GM19328 (cell line): ENCODE data around the gene TOR1AIP2.

ENCODE experiments used
- ATAC-seq: cut with Tn5 transposase; IDR thresholded peaks from one replicate; pipeline ENCODE4 v1.9.1; 2021; ENCODE audit warnings: mild to moderate bottlenecking, moderate library complexity; ENCODE audit not compliant: unreplicated experiment

The TOR1AIP2 gene

DNA sequence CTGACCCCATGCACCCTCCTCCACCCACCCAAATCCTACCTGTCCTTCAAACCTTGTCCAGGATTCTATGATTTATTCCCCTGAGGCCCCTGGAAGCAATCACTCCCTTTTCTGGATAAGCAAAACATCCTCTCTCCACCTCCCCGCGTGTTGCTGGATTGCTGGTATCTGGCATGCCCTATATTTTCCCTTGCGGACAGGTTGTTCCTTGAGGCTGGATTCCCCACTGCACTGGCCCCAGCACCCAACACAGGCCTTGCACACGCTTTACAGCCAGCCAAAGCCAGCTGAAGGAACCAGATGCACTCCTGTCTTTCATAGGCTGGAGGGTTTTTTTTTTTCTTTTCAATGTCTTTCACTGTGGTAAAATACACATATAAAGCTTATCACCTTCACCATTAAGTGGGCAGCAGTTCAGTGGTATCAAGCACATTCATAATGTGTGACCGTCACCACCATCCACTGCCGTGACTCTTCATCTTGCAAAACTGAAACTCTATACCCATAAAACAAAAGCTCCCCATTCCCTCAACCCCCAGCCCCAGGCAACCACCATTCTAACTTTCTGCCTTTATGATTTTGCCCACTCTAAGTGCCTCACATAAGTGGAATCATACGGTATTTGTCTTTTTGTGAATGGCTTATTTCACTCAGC lies 50.9 kb downstream of the TOR1AIP2 start:
- ATAC-seq, result no peak

- no peak for ATAC-seq
These were observed 51.7 kb downstream of the TOR1AIP2 start for GRCh38 chr1:179825798-179826460.

DNA sequence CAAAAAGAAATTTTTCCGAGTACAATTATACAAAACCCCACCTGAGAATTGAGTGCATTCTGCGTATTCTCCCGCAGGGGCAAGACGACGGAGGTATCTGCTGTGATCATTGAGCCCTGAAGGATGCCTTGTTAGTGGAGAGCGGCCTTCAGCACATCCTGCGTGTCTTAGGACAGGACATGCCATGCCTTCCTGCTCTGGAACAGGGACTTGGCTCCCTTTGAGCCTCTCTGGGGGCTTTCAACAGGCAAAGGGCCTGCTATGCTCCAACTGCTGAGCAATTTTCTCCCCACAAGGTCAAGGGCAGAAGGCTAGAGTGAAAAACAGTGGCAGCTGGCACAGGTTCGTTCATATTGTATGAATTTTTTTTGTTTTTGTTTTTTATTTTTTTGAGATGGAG lies 52.4 kb downstream of the TOR1AIP2 start:
- ATAC-seq, result no peak

DNA sequence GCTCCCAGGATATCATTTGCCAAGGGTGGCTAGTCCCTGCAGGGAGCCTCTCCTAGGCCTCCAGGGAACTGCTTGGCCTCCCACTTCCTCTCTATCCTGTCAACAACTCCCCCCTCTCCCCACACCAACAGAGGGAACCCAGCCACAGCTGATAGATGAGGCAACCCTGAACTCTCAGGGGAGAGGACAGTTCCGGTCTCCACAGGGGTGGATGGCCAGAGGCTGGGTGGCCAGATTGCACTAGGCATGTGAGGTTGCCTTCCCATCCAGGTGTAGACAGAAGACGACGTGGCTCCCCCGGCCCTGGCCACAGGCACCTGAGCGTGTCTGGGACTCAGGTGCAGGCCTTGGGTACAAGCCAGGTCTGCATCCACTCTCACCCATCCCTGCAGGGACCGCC lies 53.3 kb downstream of the TOR1AIP2 start:
- ATAC-seq, result no peak

DNA sequence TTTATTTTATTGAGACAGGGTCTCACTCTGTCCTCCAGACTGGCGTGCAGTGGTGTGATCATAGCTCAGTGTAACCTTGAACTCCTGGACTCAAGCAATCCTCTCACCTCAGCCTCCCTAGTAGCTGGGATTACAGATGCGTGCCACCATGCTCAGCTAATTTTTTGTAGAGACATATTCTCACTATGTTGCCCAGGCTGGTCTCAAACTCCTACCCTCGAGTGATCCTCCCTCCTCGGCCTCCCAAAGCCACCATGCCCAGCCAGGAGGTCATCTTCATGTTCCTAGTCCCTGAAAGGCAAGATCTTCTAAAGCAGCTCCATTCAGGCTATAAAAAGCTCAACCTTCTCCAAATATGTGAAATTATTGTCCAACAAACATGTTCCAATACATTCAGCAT lies 53.9 kb downstream of the TOR1AIP2 start:
- no peak for ATAC-seq

GRCh38 chr1:179822065-179822464 lies 55.5 kb downstream of the TOR1AIP2 start:
- ATAC-seq, result no peak

DNA sequence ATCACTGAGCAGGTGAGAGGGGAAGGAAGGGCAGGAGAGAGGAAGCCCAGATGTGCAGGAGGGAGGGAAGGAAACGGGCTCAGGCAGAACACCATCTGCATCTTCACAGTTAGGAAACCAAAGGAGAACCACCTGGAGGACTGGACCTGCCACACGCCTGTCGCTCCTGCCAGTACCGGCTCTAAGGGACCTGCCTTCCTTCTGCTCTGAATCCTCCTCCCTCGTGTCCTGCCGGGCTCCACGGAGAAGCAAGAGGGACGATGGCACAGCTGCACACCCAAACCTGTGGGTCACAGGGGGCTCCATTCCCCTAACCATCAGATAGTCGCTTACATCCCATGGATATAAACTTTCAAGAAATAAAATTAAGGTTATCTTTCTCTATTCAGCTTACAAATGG lies 56.1 kb downstream of the TOR1AIP2 start:
- no peak for ATAC-seq

- no peak for ATAC-seq
These were observed 57.2 kb downstream of the TOR1AIP2 start for GRCh38 chr1:179820226-179820970.

GRCh38 chr1:179818743-179819173 lies 58.8 kb downstream of the TOR1AIP2 start:
- no peak for ATAC-seq

DNA sequence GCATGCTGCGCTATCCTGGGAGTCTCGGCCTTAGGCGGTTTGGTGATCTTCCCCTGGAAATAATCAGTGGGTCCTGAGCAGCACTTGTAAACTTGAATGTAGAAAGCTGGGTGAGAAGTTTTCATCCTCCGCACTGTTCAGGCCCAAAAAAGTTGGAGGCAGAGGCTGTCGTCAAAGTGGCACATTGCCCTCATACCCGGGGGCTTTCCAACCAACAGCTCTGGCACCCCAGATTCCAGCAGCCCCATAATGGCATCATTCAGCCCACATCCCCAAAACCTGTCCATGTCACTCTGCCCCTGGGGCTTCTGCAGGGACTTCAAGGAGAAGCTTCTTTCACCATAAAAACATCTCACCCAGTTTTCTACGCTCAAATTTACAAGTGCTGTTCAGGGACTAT lies 59.3 kb downstream of the TOR1AIP2 start:
- ATAC-seq, result no peak

GRCh38 chr1:179817789-179818188 lies 59.8 kb downstream of the TOR1AIP2 start:
- no peak for ATAC-seq

GRCh38 chr1:179817056-179817455 lies 60.5 kb downstream of the TOR1AIP2 start:
- no peak for ATAC-seq

- ATAC-seq, result no peak
These were observed 61.2 kb downstream of the TOR1AIP2 start for GRCh38 chr1:179816196-179816960.

- ATAC-seq, result no peak
These were observed 62.0 kb downstream of the TOR1AIP2 start for GRCh38 chr1:179815641-179816040.

DNA sequence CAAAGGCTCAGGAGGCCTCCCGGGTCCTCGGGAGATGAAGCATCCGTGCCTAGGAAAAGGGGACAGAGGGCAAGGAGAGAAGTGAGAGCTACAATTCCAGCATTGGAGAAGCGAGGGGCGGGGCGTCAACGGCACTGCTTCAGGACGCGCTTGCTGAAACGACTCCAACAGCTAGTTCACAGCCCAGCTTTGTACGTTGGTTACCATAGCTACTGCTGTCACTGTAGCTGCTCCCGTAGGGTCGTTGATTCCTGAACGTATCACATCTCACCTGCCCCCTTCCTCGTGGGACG lies 63.1 kb downstream of the TOR1AIP2 start:
- ATAC-seq, result no peak

DNA sequence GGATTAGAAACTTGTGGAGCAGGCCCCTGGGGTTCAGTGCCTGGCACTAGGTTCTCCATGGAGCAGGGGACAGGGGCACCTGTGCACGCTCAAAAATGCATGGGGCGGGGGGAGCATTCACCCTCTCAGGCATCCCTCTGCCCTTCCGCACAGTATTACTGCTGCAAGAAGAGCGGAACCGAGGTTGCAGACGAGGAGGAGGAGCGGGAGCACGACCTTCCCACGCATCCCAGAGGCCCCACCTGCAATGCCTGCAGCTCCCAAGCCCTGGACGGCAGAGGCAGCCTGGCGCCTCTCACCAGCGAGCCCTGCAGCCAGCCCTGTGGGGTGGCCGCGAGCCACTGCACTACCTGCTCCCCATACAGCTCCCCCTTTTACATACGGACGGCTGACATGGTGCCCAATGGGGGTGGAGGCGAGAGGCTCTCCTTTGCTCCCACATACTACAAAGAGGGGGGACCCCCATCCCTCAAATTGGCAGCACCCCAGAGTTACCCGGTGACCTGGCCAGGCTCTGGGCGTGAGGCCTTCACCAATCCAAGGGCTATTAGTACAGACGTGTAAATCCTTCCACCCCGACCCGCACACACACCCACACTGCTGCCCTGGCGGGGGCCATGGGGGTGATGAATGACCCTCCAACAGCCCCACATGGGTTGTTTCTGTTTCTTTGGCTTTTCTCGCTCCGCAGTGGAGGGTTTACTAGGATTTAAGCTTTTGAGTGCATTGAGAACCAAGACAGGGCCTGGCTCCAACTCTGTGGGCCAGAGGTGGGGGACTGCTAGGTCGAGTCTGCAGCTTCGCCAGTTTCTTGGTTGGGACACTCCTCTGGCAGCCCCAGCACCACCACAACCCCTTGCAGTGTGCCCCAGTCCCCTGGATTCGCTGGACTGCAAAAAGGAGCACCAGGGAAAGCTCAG lies 63.7 kb downstream of the TOR1AIP2 start:
- no peak for ATAC-seq

DNA sequence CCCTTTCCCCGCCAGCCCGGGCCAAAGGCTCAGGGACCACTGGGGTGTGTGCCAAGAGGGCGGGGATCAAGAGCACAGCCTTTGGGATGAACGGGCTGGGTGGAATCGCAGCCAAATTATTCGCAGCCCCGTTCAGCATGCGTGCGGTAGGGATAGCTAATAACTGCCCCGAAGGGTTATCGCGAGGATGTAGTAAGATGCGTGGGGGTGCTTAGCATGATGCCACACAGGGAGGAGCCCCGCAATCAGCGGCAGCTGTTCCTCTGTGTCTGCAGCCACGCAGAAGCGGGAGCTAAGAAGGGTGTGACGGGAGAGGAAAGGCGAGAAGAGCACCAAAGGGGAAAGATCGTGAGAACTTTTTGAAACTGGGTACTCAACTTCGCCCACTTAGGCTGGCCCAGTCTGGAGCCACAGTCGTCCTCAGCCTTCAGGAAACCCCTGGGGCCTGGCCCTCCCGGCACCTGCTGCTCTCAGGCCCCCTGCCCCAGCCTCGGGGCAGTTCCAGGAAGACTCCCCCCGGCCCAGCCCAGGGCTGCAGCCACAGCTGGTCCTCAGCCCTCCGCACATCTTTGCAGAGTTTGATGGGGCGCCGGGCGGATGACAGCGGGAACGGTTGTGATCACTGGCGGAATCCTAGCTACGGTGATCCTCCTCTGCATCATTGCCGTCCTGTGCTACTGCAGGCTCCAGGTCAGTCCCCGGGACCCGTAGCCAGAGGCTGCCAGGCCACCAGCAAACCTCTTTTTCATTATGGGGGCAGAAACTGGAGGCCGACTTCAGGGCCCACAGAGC lies 64.9 kb downstream of the TOR1AIP2 start:
- ATAC-seq, result no peak

- no peak for ATAC-seq
These were observed 67.3 kb downstream of the TOR1AIP2 start for GRCh38 chr1:179810367-179810715.

GRCh38 chr1:179809506-179810366 lies 67.9 kb downstream of the TOR1AIP2 start:
- peak; percentile 66 for ATAC-seq
